Suprapubic skin (tissue), 4 donors: ENCODE data around the gene GUCA2A. TPM values are rescaled to one million over a fixed set of nuclear protein-coding genes. Genes with fewer than 3 reads are reported as not detected.

Source experiments
- DNase-seq, 2 donors: peaks; one replicate each; pipeline ENCODE4 v3.0.0-alpha.2; 2019; ENCODE audit warnings: low spot score in 2 of 2
- H3K27ac ChIP-seq: fragments of 200-600 bp; sonication (generic); one replicate; pipeline ENCODE4 v1.5.1; 2019
- H3K27me3 ChIP-seq: fragments of 200-600 bp; sonication (generic); one replicate; pipeline ENCODE4 v1.5.1; 2019
- H3K36me3 ChIP-seq: fragments of 200-600 bp; sonication (generic); one replicate; pipeline ENCODE4 v1.5.1; 2019
- H3K4me1 ChIP-seq: fragments of 200-600 bp; sonication (generic); one replicate; pipeline ENCODE4 v1.5.1; 2019
- H3K4me3 ChIP-seq: fragments of 200-600 bp; sonication (generic); one replicate; pipeline ENCODE4 v1.5.1; 2019; ENCODE audit warnings: mild to moderate bottlenecking
- H3K9me3 ChIP-seq: fragments of 200-600 bp; sonication (generic); one replicate; pipeline ENCODE4 v1.5.1; 2019
- CTCF ChIP-seq, 2 donors: fragments of 200-600 bp in 1 of 2; fragments of 450-650 bp in 1 of 2; sonication (generic) in 1 of 2; IDR thresholded peaks; one replicate each; pipeline ENCODE4 v1.5.1; 2016 to 2019; ENCODE audit warnings: antibody characterized with exemption in 2 of 2, mild to moderate bottlenecking in 1 of 2, moderate library complexity in 1 of 2
- EP300 ChIP-seq: sonication (generic); formaldehyde crosslinking; IDR thresholded peaks from one replicate; pipeline ENCODE4 v1.6.1; 2017; ENCODE audit warnings: antibody characterized with exemption
- POLR2A ChIP-seq, 2 donors: fragments of 450-650 bp; IDR thresholded peaks; one replicate each; pipeline ENCODE4 v1.6.1; 2017; ENCODE audit warnings: antibody characterized with exemption in 2 of 2, mild to moderate bottlenecking in 2 of 2, moderate library complexity in 2 of 2
- POLR2AphosphoS5 ChIP-seq, 3 donors: sonication (generic); formaldehyde crosslinking; IDR thresholded peaks; one replicate each; pipeline ENCODE4 v1.6.1; 2017; ENCODE audit warnings: antibody characterized with exemption in 3 of 3
- WGBS: methylation state at CpG from one replicate; pipeline ENCODE4 v1.1.5; 2018; 5-methylcytosine and 5-hydroxymethylcytosine counted together
- total RNA-seq, 4 donors: library from RNA; depleted of rRNA; stranded (reverse); fragments of >200 nt; gene quantifications; one replicate each; pipeline ENCODE4 v1.1.0, GENCODE V29; 2016

Gene GUCA2A
- total RNA-seq, 4 donors from 2014 or later: 1.4 TPM; not detected in 3

GRCh38 chr1:42154685-42155084, 9.9 kb downstream of the GUCA2A start:
- H3K9me3 ChIP-seq: no peaks in the 10 kb centered on the region
- no peak overlapping the region for H3K27ac ChIP-seq
- no peaks in the 10 kb centered on the region for H3K27me3 ChIP-seq
- no peak for DNase-seq
- no peak overlapping the region for H3K4me3 ChIP-seq
- peaks cover 4% of the 10 kb centered on the region for H3K4me1 ChIP-seq
- no peak for TF ChIP-seq CTCF (IDR thresholded peaks at IDR 0.05)
- no peak for TF ChIP-seq POLR2A (IDR thresholded peaks at IDR 0.05)
- TF ChIP-seq POLR2AphosphoS5 (IDR thresholded peaks at IDR 0.05): no peak
- no peak for TF ChIP-seq EP300
- 90% methylated on average over 7 of the region's 13 CpGs for WGBS
- H3K36me3 ChIP-seq: no peaks in the 10 kb centered on the region

- Histone ChIP-seq H3K4me3 (no peak overlapping the region), H3K36me3 (no peaks in the 10 kb centered on the region), H3K27me3 (peaks cover 2% of the 10 kb centered on the region), H3K4me1 (peaks cover 4% of the 10 kb centered on the region), H3K27ac (no peak overlapping the region), H3K9me3 (no peaks in the 10 kb centered on the region)
- 63% methylated on average over 4 of the region's 6 CpGs for WGBS
- no peak for TF ChIP-seq POLR2A (IDR thresholded peaks at IDR 0.05)
- no peak for TF ChIP-seq CTCF (IDR thresholded peaks at IDR 0.05)
- TF ChIP-seq POLR2AphosphoS5 (IDR thresholded peaks at IDR 0.05): no peak
- no peak for TF ChIP-seq EP300
- DNase-seq: no peak
Measured at GRCh38 chr1:42153624-42154023, 10.9 kb downstream of the GUCA2A start.

DNA sequence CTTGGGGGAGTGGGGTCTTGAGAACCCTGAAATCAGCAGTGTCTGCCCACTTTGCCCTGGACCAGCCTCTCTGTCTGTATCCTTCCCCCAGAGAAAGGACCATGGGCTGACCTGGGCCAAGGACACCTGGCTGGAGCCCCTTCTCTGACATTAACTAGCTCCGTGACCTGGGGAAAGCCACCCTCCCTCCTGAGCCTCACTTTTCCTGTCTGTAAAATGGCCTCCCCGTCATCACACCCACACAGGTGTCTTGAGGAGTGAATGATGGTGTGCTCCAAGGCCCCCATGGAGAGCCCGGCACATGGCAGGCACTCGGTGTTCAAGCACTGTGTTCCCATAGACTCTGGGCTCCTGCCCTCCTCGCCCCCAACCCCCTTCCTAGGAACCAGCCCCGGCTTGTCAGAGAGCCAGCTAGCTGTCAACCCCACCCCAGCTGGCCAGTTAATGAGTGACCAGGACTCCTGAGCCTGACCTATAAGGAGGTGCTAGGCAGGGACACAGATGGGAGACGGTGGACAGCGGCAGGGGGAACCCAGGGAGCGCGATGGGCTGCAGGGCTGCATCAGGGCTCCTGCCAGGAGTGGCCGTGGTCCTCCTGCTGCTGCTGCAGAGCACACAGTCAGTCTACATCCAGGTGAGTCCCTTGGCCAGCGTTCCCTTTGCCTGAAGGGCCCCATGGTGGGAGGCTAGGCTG, 11.5 kb downstream of the GUCA2A start, which contains the start of gene GUCA2B:
TSS of gene GUCA2B (plus strand) at position 504 of the 694 bp plus-strand sequence. CDS start at position 545, 41 bp downstream.
- Histone ChIP-seq H3K27ac (no peak within 1 kb of the TSS), H3K9me3 (no peaks in the 10 kb centered on the region), H3K27me3 (peaks cover 3% of the 10 kb centered on the region), H3K4me1 (peaks cover 4% of the 10 kb centered on the region), H3K36me3 (no peaks in the 10 kb centered on the region), H3K4me3 (no peak within 1 kb of the TSS)
- 87% methylated on average over 9 of the region's 12 CpGs for WGBS
- TF ChIP-seq POLR2A (IDR thresholded peaks at IDR 0.05) (no peak), EP300 (no peak), POLR2AphosphoS5 (IDR thresholded peaks at IDR 0.05) (no peak), CTCF (IDR thresholded peaks at IDR 0.05) (no peak)
- no peak for DNase-seq

DNA sequence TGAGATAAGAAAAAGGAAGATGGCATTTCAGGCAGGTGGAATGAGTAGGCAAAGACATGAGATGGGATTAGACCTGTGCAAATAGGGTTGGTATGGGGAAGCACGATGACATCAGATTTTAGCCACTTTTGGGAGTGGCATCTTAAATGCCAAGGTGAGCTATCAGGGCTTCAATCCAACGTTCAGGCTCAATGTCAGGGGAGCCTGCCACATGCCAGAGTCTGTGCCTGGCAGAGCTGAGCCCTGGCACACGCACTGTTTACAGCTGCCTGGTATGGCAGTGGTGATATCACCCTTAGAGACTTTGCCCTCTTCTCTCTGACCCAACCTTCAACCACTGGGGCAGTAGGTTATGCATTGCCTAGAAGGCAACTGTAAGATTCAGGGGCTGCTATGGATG, 12.4 kb downstream of the GUCA2A start:
- DNase-seq: no peak
- Histone ChIP-seq H3K9me3 (no peaks in the 10 kb centered on the region), H3K27me3 (peaks cover 7% of the 10 kb centered on the region), H3K36me3 (no peaks in the 10 kb centered on the region), H3K4me1 (peaks cover 6% of the 10 kb centered on the region), H3K4me3 (no peak overlapping the region), H3K27ac (no peak overlapping the region)
- TF ChIP-seq POLR2A (IDR thresholded peaks at IDR 0.05) (no peak), EP300 (no peak), CTCF (IDR thresholded peaks at IDR 0.05) (no peak), POLR2AphosphoS5 (IDR thresholded peaks at IDR 0.05) (no peak)
- 35% methylated on average over 2 of the region's 3 CpGs for WGBS

DNA sequence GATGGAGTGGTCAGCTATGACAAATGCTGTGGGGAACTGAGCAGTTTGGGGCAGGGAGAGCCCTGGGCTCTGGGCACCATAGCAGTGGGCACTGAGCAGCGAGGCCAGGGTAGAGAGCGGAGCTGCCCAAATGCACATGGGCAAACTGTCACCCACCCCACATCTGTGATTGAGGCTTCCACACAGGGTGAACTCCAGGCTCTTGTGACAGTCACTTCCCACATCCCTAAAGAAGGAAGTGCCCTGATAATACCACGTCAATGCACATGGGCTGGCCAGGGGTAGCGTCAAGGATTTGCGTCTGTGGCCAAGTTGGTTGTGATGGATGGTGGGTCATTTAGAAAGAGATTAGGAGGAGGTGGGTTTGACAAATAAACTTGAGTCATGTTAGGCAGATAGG, 13.9 kb downstream of the GUCA2A start:
- Histone ChIP-seq H3K4me1 (peaks cover 13% of the 10 kb centered on the region), H3K9me3 (no peaks in the 10 kb centered on the region), H3K27me3 (peaks cover 18% of the 10 kb centered on the region), H3K36me3 (no peaks in the 10 kb centered on the region), H3K4me3 (no peak overlapping the region), H3K27ac (no peak overlapping the region)
- peak in 1 of 2 donors; percentile 45 for DNase-seq
- WGBS: 90% methylated on average over 5 of the region's 5 CpGs
- TF ChIP-seq CTCF (IDR thresholded peaks at IDR 0.05): no peak
- TF ChIP-seq POLR2A (IDR thresholded peaks at IDR 0.05): no peak
- TF ChIP-seq EP300: no peak
- TF ChIP-seq POLR2AphosphoS5 (IDR thresholded peaks at IDR 0.05): no peak
